SK-N-MC (cell line): Measurements from ENCODE around the gene INMT.
"Not testable (repeated sequence)": the region's sequence is repeated elsewhere in the genome, so short reads cannot be mapped to it uniquely, and the experiment has no call there.

Experiments
- EZH2 ChIP-seq: fragments of 200-600 bp; sonication (generic); IDR thresholded peaks from one replicate; pipeline ENCODE4 v1.6.1; 2017; ENCODE audit warnings: antibody characterized with exemption
- POLR2AphosphoS5 ChIP-seq: IDR thresholded peaks from 2 replicates; pipeline ENCODE4 v1.6.1; 2012; ENCODE audit warnings: mild to moderate bottlenecking, low read depth, low read length, borderline replicate concordance

- not testable (repeated sequence) for TF ChIP-seq EZH2, POLR2AphosphoS5
Measured at GRCh38 chr7:30719434-30719833, 32.5 kb upstream of the INMT start.
